Common myeloid progenitor, CD34-positive (primary cell): ENCODE data around the gene CNTN6.

Source experiments
- CTCF ChIA-PET: fragments of 350-600 bp; sonication (Branson Sonifier 250); formaldehyde crosslinking; loops from one replicate; lab custom pipeline; 2021; ENCODE audit warnings: antibody characterized with exemption; lab: Charles Lee
- POLR2A ChIA-PET: fragments of 350-600 bp; sonication (Branson Sonifier 250); formaldehyde crosslinking; loops from one replicate; lab custom pipeline; 2021; ENCODE audit warnings: antibody characterized with exemption; lab: Charles Lee
- DNase-seq, 3 donors: peaks; one replicate each; pipeline versions ENCODE4 v3.0.0 to v3.0.0-alpha.2; 2013
- H3K27ac ChIP-seq, 2 experiments: 1 replicate in 1 of 2; 2 replicates in 1 of 2; pipeline ENCODE4 v1.7.0; 2013; ENCODE audit warnings: inconsistent platforms in 2 of 2, low read length in 2 of 2, mild to moderate bottlenecking in 2 of 2, low read depth in 1 of 2, moderate library complexity in 1 of 2; ENCODE audit not compliant: severe bottlenecking in 2 of 2, insufficient read depth in 1 of 2, poor library complexity in 1 of 2
- H3K27me3 ChIP-seq, 5 experiments: replicated peaks in 2 of 5; 1 replicate in 3 of 5; 2 replicates in 2 of 5; pipeline versions ENCODE4 v1.6.1 to v1.7.0; 2013; ENCODE audit warnings: low read length in 4 of 5, mild to moderate bottlenecking in 2 of 5, moderate library complexity in 2 of 5, inconsistent platforms in 1 of 5; ENCODE audit not compliant: insufficient read depth in 5 of 5, control insufficient read depth in 4 of 5
- H3K36me3 ChIP-seq, 4 experiments: 1 replicate in 2 of 4; 2 replicates in 2 of 4; pipeline versions ENCODE4 v1.6.1 to v1.7.0; 2013; ENCODE audit warnings: low read length in 3 of 4, control low read depth in 1 of 4, mild to moderate bottlenecking in 1 of 4; ENCODE audit not compliant: control insufficient read depth in 4 of 4, insufficient read depth in 4 of 4
- H3K4me1 ChIP-seq, 4 experiments: 1 replicate in 3 of 4; 2 replicates in 1 of 4; pipeline versions ENCODE4 v1.6.1 to v1.7.1; 2013; ENCODE audit warnings: low read length in 3 of 4, mild to moderate bottlenecking in 3 of 4, control low read depth in 1 of 4, inconsistent platforms in 1 of 4, moderate library complexity in 1 of 4; ENCODE audit not compliant: control insufficient read depth in 4 of 4, insufficient read depth in 4 of 4; ENCODE audit errors: control extremely low read depth in 1 of 4
- H3K4me3 ChIP-seq, 7 experiments: 1 replicate in 4 of 7; 2 replicates in 3 of 7; pipeline versions ENCODE4 v1.5.1 to v1.7.0; 2013; ENCODE audit warnings: mild to moderate bottlenecking in 7 of 7, low read length in 6 of 7, moderate library complexity in 6 of 7, inconsistent platforms in 2 of 7, low read depth in 2 of 7, control low read depth in 1 of 7; ENCODE audit not compliant: insufficient read depth in 4 of 7, control insufficient read depth in 1 of 7; ENCODE audit errors: extremely low read depth in 1 of 7
- H3K9me3 ChIP-seq, 5 experiments: 1 replicate in 4 of 5; 2 replicates in 1 of 5; pipeline versions ENCODE4 v1.6.1 to v1.7.1; 2013; ENCODE audit warnings: low read length in 4 of 5, mild to moderate bottlenecking in 2 of 5, inconsistent platforms in 1 of 5, low read depth in 1 of 5, moderate library complexity in 1 of 5; ENCODE audit not compliant: control insufficient read depth in 4 of 5, insufficient read depth in 2 of 5; ENCODE audit errors: control extremely low read depth in 1 of 5
- WGBS: methylation state at CpG from one replicate; pipeline ENCODE4 v1.1.5; 2013; ENCODE audit not compliant: insufficient coverage; 5-methylcytosine and 5-hydroxymethylcytosine counted together

The CNTN6 gene

DNA sequence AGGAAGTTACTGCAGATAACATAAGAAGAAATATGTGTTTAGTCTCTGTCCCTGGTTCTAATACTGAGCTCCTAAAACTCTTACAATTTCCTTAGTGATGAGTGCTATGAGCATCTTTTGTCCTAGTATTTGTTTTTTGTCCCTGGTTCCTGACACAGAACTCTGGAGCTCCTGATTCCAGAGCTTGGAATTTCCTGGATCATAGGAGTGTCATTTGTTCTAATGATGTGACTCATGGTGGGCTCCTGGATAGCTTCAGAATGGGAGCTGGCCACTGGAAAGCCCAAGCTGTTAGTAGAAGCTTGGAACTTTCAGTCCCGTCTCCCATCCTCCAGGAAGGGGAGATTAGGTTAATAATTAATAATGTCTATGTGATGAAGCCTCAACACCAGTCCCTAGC, 98.2 kb downstream of the CNTN6 start:
- H3K4me1 ChIP-seq: peaks cover 0 to 8% (median 0%) of the 10 kb centered on the region in 4 experiments
- H3K27ac ChIP-seq: no peak overlapping the region
- H3K9me3 ChIP-seq: no peaks in the 10 kb centered on the region
- CTCF ChIA-PET: no interaction called here
- WGBS: 100% methylated on average over 1 of the region's 1 CpG
- H3K36me3 ChIP-seq: no peaks in the 10 kb centered on the region
- POLR2A ChIA-PET: no interaction called here
- no peak overlapping the region for H3K4me3 ChIP-seq
- DNase-seq: no peak
- H3K27me3 ChIP-seq: no peaks in the 10 kb centered on the region

DNA sequence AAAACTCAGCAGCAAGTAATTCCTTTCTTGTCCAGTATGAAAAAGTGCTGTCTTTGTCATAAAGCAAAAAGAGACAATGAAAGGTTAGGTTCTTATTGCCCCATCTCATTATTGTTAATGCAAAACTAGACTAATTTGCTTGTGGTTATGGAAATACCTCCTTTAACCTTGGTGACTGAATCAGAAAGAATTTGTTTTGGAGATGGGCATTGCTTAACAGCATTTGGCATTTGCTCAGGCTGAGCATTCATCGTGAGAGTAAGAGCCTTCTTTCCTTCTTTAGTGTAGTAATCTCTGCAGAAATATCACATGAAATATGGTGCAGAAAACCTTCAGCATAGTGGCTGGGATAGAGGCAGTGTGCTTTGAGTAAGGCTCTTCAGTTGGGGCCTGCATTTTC, 103.1 kb downstream of the CNTN6 start:
- Histone ChIP-seq H3K36me3 (no peaks in the 10 kb centered on the region), H3K27ac (no peak overlapping the region), H3K9me3 (no peaks in the 10 kb centered on the region), H3K27me3 (no peaks in the 10 kb centered on the region), H3K4me3 (no peak overlapping the region), H3K4me1 (peaks cover 0 to 8% (median 5%) of the 10 kb centered on the region in 4 experiments)
- ChIA-PET CTCF (no interaction called here), POLR2A (no interaction called here)
- no peak for DNase-seq
- WGBS: 100% methylated on average over 1 of the region's 1 CpG

DNA sequence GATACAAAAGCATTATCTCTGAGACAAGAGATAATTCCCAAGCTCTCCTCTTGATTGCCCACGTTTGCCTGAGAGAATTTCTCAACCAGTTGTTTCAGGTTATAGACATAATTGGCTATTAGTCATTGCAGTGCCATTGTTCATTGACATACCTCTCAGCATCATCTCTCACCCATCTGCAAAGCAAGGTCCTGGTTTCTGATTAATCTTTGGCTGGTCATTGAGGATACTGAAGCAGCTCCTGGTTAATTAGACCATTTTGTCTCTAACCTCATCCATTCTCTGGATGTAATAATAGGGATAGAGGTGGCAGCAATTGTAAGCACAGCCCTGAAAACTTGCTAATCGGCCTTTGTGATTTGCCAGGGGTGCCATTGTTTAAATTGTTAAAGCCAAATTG, 104.2 kb downstream of the CNTN6 start:
- no peak for DNase-seq
- no peaks in the 10 kb centered on the region for H3K27me3 ChIP-seq
- H3K4me1 ChIP-seq: peaks cover 0 to 8% (median 5%) of the 10 kb centered on the region in 4 experiments
- no peak overlapping the region for H3K4me3 ChIP-seq
- H3K36me3 ChIP-seq: no peaks in the 10 kb centered on the region
- H3K9me3 ChIP-seq: no peaks in the 10 kb centered on the region
- ChIA-PET POLR2A (no interaction called here), CTCF (no interaction called here)
- WGBS: no CpG with 5 or more reads among the region's 2 CpGs
- no peak overlapping the region for H3K27ac ChIP-seq

- POLR2A ChIA-PET: no interaction called here
- Histone ChIP-seq H3K9me3 (no peaks in the 10 kb centered on the region), H3K27ac (no peak overlapping the region), H3K27me3 (no peaks in the 10 kb centered on the region), H3K36me3 (no peaks in the 10 kb centered on the region), H3K4me1 (peaks cover 0 to 8% (median 2%) of the 10 kb centered on the region in 4 experiments), H3K4me3 (no peak overlapping the region)
- peak in 2 of 3 donors; percentile 35 to 37 for DNase-seq
- WGBS: 80% methylated on average over 1 of the region's 1 CpG
- CTCF ChIA-PET: interaction anchor here (0.6 kb wide), 1 partner anchor 267 kb away, joined by 3 read pairs; no protein-coding TSS in a partner anchor
These were observed 107.5 kb downstream of the CNTN6 start for GRCh38 chr3:1200371-1200770.

DNA sequence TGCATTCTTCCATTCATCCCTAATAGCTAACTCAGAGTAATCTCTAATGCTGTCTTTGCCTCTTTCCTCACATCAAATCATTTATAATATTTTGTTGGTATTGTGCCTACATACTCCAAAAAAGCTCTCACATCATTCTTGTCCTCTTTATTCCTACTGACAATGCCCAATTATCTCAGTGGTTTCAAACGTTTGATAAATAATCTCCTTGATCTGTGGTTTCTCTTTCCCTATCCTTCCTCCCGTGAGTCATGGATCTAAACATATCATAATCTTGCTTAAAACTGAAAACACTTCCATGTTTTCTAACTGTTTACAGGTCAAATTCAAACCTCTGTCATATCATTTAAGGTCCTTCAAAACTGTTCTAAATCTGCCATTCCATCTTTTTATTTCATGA, 115.1 kb downstream of the CNTN6 start:
- POLR2A ChIA-PET: no interaction called here
- no peak overlapping the region for H3K27ac ChIP-seq
- H3K27me3 ChIP-seq: no peaks in the 10 kb centered on the region
- H3K9me3 ChIP-seq: no peaks in the 10 kb centered on the region
- peak in 2 of 3 donors; percentile 10 to 30 for DNase-seq
- H3K4me3 ChIP-seq: no peak overlapping the region
- H3K4me1 ChIP-seq: peaks cover 0 to 11% (median 0%) of the 10 kb centered on the region in 4 experiments
- H3K36me3 ChIP-seq: no peaks in the 10 kb centered on the region
- CTCF ChIA-PET: no interaction called here
- WGBS: 6% methylated on average over 2 of the region's 2 CpGs

- CTCF ChIA-PET: no interaction called here
- Histone ChIP-seq H3K9me3 (no peaks in the 10 kb centered on the region), H3K27me3 (no peaks in the 10 kb centered on the region), H3K4me1 (no peaks in the 10 kb centered on the region), H3K36me3 (no peaks in the 10 kb centered on the region), H3K27ac (no peak overlapping the region), H3K4me3 (no peak overlapping the region)
- POLR2A ChIA-PET: no interaction called here
- no peak for DNase-seq
- WGBS: 80% methylated on average over 1 of the region's 3 CpGs
These were observed 122.1 kb downstream of the CNTN6 start for GRCh38 chr3:1214933-1215332.

DNA sequence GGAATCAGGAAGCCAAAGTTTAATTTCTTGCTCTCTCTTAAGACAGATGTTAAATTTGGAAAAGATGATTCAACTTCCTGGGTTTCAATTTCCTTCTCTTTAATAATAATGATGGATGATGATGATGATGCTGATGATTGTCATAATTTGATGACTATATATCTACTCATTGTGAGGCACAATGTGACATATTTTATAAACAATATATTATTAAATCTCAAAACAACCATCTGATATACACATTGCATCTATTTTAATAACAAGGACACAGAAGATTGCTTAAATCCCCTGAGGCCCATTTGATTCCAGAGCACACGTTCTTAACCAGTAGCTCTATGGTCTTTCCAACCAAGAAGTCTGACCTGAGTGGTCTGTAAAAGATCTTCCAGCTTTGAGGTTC, 124.0 kb downstream of the CNTN6 start:
- no CpG with 5 or more reads among the region's 1 CpG for WGBS
- DNase-seq: no peak
- no peaks in the 10 kb centered on the region for H3K9me3 ChIP-seq
- no peaks in the 10 kb centered on the region for H3K27me3 ChIP-seq
- no peaks in the 10 kb centered on the region for H3K36me3 ChIP-seq
- no peaks in the 10 kb centered on the region for H3K4me1 ChIP-seq
- no peak overlapping the region for H3K27ac ChIP-seq
- ChIA-PET POLR2A (no interaction called here), CTCF (no interaction called here)
- H3K4me3 ChIP-seq: no peak overlapping the region
